Caco-2 (cell line): Measurements from ENCODE around the gene SFSWAP. TPM values are rescaled to one million over a fixed set of nuclear protein-coding genes. Genes with fewer than 3 reads are reported as not detected.

ENCODE experiments used
- BruUV-seq: library from RNA; stranded (reverse); fragments of 400-500 nt; replicated peaks from 2 replicates; lab custom pipeline; 2021; lab: Mats Ljungman, UMichigan
- CTCF ChIA-PET: fragments of 300-600 bp; sonication (Branson Sonifier 250); formaldehyde crosslinking; loops from one replicate; lab custom pipeline; 2022; ENCODE audit warnings: antibody characterized with exemption; lab: Charles Lee
- POLR2A ChIA-PET: fragments of 300-600 bp; sonication (Branson Sonifier 250); formaldehyde crosslinking; loops from one replicate; lab custom pipeline; 2022; ENCODE audit warnings: antibody characterized with exemption; lab: Charles Lee
- DNase-seq, 2 experiments: peaks; one replicate each; pipeline versions ENCODE4 v3.0.0 to v3.0.0-alpha.2; 2020 to 2022
- H3K27me3 ChIP-seq: replicated peaks from 2 replicates; pipeline ENCODE4 v1.6.0; 2011; ENCODE audit warnings: low read length; ENCODE audit not compliant: control insufficient read depth, insufficient read depth
- H3K36me3 ChIP-seq: 2 replicates; pipeline ENCODE4 v1.5.1; 2011; ENCODE audit warnings: low read length; ENCODE audit not compliant: control insufficient read depth, insufficient read depth
- H3K4me1 ChIP-seq: fragments of 250-450 bp; sonication (Bioruptor Pico); 2 replicates; pipeline ENCODE4 v1.5.1; 2020; ENCODE audit warnings: mild to moderate bottlenecking
- H3K4me3 ChIP-seq: 2 replicates; pipeline ENCODE4 v1.5.1; 2011; ENCODE audit warnings: low read depth, mild to moderate bottlenecking, control low read depth, low read length
- H3K9me3 ChIP-seq: fragments of 250-450 bp; sonication (Bioruptor Pico); 2 replicates; pipeline ENCODE4 v1.5.1; 2020; ENCODE audit warnings: mild to moderate bottlenecking, moderate library complexity
- H3K27ac Mint-ChIP-seq: one replicate; pipeline ENCODE4 v1.8.0; 2022; ENCODE audit warnings: mixed read lengths; ENCODE audit not compliant: unreplicated experiment
- H3K27me3 Mint-ChIP-seq: one replicate; pipeline ENCODE4 v1.8.0; 2022; ENCODE audit warnings: mixed read lengths; ENCODE audit not compliant: insufficient read depth, unreplicated experiment
- H3K36me3 Mint-ChIP-seq: one replicate; pipeline ENCODE4 v1.8.0; 2022; ENCODE audit warnings: mild to moderate bottlenecking, mixed read lengths; ENCODE audit not compliant: insufficient read depth, unreplicated experiment
- H3K4me1 Mint-ChIP-seq: one replicate; pipeline ENCODE4 v1.8.0; 2022; ENCODE audit warnings: low read depth, mixed read lengths; ENCODE audit not compliant: unreplicated experiment
- H3K4me3 Mint-ChIP-seq: one replicate; pipeline ENCODE4 v1.8.0; 2022; ENCODE audit warnings: mild to moderate bottlenecking, moderate library complexity, mixed read lengths; ENCODE audit not compliant: unreplicated experiment
- H3K9me3 Mint-ChIP-seq: one replicate; pipeline ENCODE4 v1.8.0; 2022; ENCODE audit warnings: mixed read lengths; ENCODE audit not compliant: unreplicated experiment
- CTCF ChIP-seq, 2 experiments: fragments of 200-600 bp in 1 of 2; IDR thresholded peaks; 1 replicate in 1 of 2; 2 replicates in 1 of 2; pipeline versions ENCODE4 v1.5.1 to v1.8.0; 2011 to 2022; ENCODE audit warnings: antibody characterized with exemption in 1 of 2, control low read depth in 1 of 2, inconsistent platforms in 1 of 2, low read depth in 1 of 2, low read length in 1 of 2, mild to moderate bottlenecking in 1 of 2, moderate library complexity in 1 of 2; ENCODE audit not compliant: insufficient read depth in 1 of 2, severe bottlenecking in 1 of 2, unreplicated experiment in 1 of 2
- intact Hi-C: fragments of 100-400 bp; cut with micrococcal nuclease; formaldehyde crosslinking; loops from one replicate; pipeline ENCODE4 v1.10.0; 2022; ENCODE audit not compliant: unreplicated experiment
- total RNA-seq: library from RNA; stranded (reverse); gene quantifications from 2 replicates; pipeline ENCODE4 v1.2.3, GENCODE V29; 2022

SFSWAP gene
- total RNA-seq, 1 experiment from 2014 or later: 42.3 TPM

- POLR2A ChIA-PET: no interaction called here
- no peaks in the 10 kb centered on the region for H3K36me3 Mint-ChIP-seq
- no peaks in the 10 kb centered on the region for H3K36me3 ChIP-seq
Observed at GRCh38 chr12:131845121-131845520, 134.2 kb downstream of the SFSWAP start.

GRCh38 chr12:131847456-131847855 lies 136.6 kb downstream of the SFSWAP start:
- no peak for TF ChIP-seq CTCF (IDR thresholded peaks at IDR 0.05; ENCODE audit: insufficient read depth in 1 of 2, low read depth in 1 of 2, low read length in 1 of 2, severe bottlenecking in 1 of 2, unreplicated experiment in 1 of 2)
- no TSS peak for BruUV-seq
- H3K9me3 ChIP-seq: no peaks in the 10 kb centered on the region
- no peaks in the 10 kb centered on the region for H3K36me3 ChIP-seq
- Mint-ChIP-seq H3K27me3 (no peaks in the 10 kb centered on the region), H3K4me1 (no peaks in the 10 kb centered on the region), H3K9me3 (no peaks in the 10 kb centered on the region), H3K27ac (no peak overlapping the region), H3K4me3 (no peak overlapping the region), H3K36me3 (no peaks in the 10 kb centered on the region)
- DNase-seq: no peak
- intact Hi-C loops: no loop called here
- H3K27me3 ChIP-seq: no peaks in the 10 kb centered on the region
- CTCF ChIA-PET: no interaction called here
- POLR2A ChIA-PET: no interaction called here
- H3K4me1 ChIP-seq: no peaks in the 10 kb centered on the region
- H3K4me3 ChIP-seq: no peak overlapping the region

More at GRCh38 chr12:131845121-131845520, 134.2 kb downstream of the SFSWAP start:
- Mint-ChIP-seq H3K27ac (no peak overlapping the region), H3K4me3 (no peak overlapping the region), H3K27me3 (no peaks in the 10 kb centered on the region), H3K9me3 (no peaks in the 10 kb centered on the region), H3K4me1 (no peaks in the 10 kb centered on the region)
- Histone ChIP-seq H3K27me3 (no peaks in the 10 kb centered on the region), H3K4me3 (no peak overlapping the region), H3K4me1 (peaks cover 13% of the 10 kb centered on the region), H3K9me3 (no peaks in the 10 kb centered on the region)
- peak in 1 of 2 experiments; percentile 30 for DNase-seq
- CTCF ChIA-PET: no interaction called here
- TF ChIP-seq CTCF (IDR thresholded peaks at IDR 0.05; ENCODE audit: insufficient read depth in 1 of 2, low read depth in 1 of 2, low read length in 1 of 2, severe bottlenecking in 1 of 2, unreplicated experiment in 1 of 2): no peak
- intact Hi-C loops: no loop called here
- no TSS peak for BruUV-seq

- POLR2A ChIA-PET: no interaction called here
Observed at GRCh38 chr12:131848753-131849152, 137.9 kb downstream of the SFSWAP start.

More at GRCh38 chr12:131848753-131849152, 137.9 kb downstream of the SFSWAP start:
- no peaks in the 10 kb centered on the region for H3K9me3 ChIP-seq
- H3K27me3 ChIP-seq: no peaks in the 10 kb centered on the region
- Mint-ChIP-seq H3K4me1 (no peaks in the 10 kb centered on the region), H3K9me3 (no peaks in the 10 kb centered on the region), H3K27me3 (no peaks in the 10 kb centered on the region), H3K36me3 (no peaks in the 10 kb centered on the region), H3K27ac (no peak overlapping the region), H3K4me3 (no peak overlapping the region)
- no peaks in the 10 kb centered on the region for H3K36me3 ChIP-seq
- no peak overlapping the region for H3K4me3 ChIP-seq
- CTCF ChIA-PET: no interaction called here
- no peak for DNase-seq
- no TSS peak for BruUV-seq
- no peak for TF ChIP-seq CTCF (IDR thresholded peaks at IDR 0.05; ENCODE audit: insufficient read depth in 1 of 2, low read depth in 1 of 2, low read length in 1 of 2, severe bottlenecking in 1 of 2, unreplicated experiment in 1 of 2)
- H3K4me1 ChIP-seq: no peaks in the 10 kb centered on the region
- intact Hi-C loops: no loop called here

Other genes with a start within 250 kb of the SFSWAP start
- gene MMP17, start 117.3 kb downstream of the SFSWAP start, total RNA-seq: 3.6 and 4.6 TPM in 2 replicates
- 61.1 and 63.8 TPM in 2 replicates for gene ULK1, start 183.5 kb downstream of the SFSWAP start, total RNA-seq
- 65.6 and 71.9 TPM in 2 replicates for gene PUS1, start 218.2 kb downstream of the SFSWAP start, total RNA-seq
- 60.5 and 63.0 TPM in 2 replicates for gene EP400, start 238.9 kb downstream of the SFSWAP start, total RNA-seq